NCI-H2029 (cell line): ENCODE measurements around the gene PCDHB8.
A peak's percentile ranks its signal among the peaks of the same experiment; 100 is the strongest.
"Not testable (repeated sequence)": the region's sequence is repeated elsewhere in the genome, so short reads cannot be mapped to it uniquely, and the experiment has no call there.

Experiments
- DNase-seq: peaks from one replicate; lab custom pipeline; 2025; lab: John Stamatoyannopoulos, UW

PCDHB8 gene

DNA sequence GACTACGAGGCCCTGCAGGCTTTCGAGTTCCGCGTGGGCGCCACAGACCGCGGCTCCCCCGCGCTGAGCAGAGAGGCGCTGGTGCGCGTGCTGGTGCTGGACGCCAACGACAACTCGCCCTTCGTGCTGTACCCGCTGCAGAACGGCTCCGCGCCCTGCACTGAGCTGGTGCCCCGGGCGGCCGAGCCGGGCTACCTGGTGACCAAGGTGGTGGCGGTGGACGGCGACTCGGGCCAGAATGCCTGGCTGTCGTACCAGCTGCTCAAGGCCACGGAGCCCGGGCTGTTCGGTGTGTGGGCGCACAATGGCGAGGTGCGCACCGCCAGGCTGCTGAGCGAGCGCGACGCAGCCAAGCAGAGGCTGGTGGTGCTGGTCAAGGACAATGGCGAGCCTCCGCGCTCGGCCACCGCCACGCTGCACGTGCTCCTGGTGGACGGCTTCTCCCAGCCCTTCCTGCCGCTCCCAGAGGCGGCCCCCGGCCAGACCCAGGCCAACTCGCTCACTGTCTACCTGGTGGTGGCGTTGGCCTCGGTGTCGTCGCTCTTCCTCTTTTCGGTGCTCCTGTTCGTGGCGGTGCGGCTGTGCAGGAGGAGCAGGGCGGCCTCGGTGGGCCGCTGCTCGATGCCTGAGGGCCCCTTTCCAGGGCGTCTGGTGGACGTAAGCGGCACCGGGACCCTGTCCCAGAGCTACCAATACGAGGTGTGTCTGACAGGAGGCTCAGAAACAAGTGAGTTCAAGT, 6.7 kb downstream of the PCDHB8 start:
- DNase-seq: not testable (repeated sequence)

GRCh38 chr5:141186897-141187512, 9.4 kb downstream of the PCDHB8 start, which contains the start of gene PCDHB9:
PCDHB9 (plus strand) TSS chr5:141187161; CDS start chr5:141187319, 158 bp downstream.
- peak; percentile 29 for DNase-seq

- not testable (repeated sequence) for DNase-seq
Measured at GRCh38 chr5:141188682-141189081, 11.1 kb downstream of the PCDHB8 start.

- DNase-seq: not testable (repeated sequence)
Measured at GRCh38 chr5:141189131-141189530, 11.5 kb downstream of the PCDHB8 start.

GRCh38 chr5:141192110-141192725, 14.6 kb downstream of the PCDHB8 start, which contains the start of gene PCDHB10:
PCDHB10 (plus strand) TSS chr5:141192353; CDS start chr5:141192553, 200 bp downstream.
- no peak for DNase-seq

GRCh38 chr5:141194332-141194731, 16.7 kb downstream of the PCDHB8 start:
- DNase-seq: not testable (repeated sequence)

DNA sequence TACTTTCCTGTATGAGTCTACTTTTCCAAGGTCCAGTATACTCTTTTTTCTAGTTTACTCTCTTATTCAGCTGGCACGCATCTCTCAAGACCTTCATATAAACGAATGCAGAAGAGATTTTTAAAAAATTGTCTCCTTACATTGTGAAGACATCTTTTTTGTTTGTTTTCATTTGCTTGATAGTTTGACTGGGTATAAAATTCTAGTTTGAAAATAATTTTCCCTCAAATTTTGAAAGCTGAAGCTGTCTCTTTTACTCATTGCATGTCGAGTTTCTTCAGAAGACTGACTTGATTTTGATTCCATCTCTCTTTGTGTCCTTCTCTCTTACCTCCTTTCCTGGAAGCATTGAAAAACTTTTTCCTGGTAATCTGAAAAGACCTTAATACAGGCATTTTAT, 18.8 kb downstream of the PCDHB8 start:
- DNase-seq: no peak

GRCh38 chr5:141199359-141200235, 22.0 kb downstream of the PCDHB8 start, which contains the start of gene PCDHB11:
PCDHB11 (plus strand) TSS chr5:141199627; CDS start chr5:141199775, 148 bp downstream.
- no peak for DNase-seq

- DNase-seq: not testable (repeated sequence)
Measured at GRCh38 chr5:141201126-141201525, 23.5 kb downstream of the PCDHB8 start.

DNA sequence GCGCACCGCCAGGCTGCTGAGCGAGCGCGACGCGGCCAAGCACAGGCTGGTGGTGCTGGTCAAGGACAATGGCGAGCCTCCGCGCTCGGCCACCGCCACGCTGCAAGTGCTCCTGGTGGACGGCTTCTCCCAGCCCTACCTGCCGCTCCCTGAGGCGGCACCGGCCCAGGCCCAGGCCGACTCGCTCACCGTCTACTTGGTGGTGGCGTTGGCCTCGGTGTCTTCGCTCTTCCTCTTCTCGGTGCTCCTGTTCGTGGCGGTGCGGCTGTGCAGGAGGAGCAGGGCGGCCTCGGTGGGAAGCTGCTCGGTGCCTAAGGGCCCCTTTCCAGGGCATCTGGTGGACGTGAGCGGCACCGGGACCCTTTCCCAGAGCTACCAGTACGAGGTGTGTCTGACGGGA, 24.1 kb downstream of the PCDHB8 start:
- DNase-seq: not testable (repeated sequence)

DNA sequence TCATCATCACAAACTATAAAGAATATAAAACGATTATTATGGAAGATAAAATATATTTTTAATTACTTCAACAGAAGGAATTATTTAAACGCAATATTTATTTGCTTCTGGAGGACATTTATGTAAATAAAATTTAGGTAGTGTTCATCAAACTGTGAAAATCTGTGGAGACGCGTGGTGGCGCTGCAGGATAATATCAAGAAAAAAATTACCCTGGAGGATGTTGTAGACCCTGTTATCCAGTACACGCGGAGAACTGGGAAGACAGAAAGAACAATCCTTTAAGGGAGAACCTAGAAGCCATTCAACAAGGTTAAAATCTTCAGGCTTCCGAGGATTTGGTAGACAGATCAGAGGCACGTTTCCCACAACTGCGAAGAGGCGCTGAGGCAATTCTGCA, 30.9 kb downstream of the PCDHB8 start, which contains the start of gene PCDHB12:
Gene PCDHB12, plus strand, starts transcription at position 242 of the 400 bp plus-strand sequence. CDS start 189 bp downstream, outside the sequence.
- no peak for DNase-seq

DNA sequence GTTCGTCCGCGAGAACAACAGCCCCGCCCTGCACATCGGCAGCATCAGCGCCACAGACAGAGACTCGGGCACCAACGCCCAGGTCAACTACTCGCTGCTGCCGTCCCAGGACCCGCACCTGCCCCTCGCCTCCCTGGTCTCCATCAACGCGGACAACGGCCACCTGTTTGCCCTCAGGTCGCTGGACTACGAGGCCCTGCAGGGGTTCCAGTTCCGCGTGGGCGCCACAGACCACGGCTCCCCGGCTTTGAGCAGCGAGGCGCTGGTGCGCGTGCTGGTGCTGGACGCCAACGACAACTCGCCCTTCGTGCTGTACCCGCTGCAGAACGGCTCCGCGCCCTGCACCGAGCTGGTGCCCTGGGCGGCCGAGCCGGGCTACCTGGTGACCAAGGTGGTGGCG, 32.7 kb downstream of the PCDHB8 start:
- DNase-seq: not testable (repeated sequence)

DNA sequence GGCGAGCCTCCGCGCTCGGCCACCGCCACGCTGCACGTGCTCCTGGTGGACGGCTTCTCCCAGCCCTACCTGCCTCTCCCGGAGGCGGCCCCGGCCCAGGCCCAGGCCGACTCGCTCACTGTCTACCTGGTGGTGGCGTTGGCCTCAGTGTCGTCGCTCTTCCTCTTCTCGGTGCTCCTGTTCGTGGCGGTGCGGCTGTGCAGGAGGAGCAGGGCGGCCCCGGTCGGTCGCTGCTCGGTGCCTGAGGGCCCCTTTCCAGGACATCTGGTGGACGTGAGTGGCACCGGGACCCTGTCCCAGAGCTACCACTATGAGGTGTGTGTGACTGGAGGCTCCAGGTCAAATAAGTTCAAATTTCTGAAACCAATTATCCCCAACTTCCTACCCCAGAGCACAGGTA, 33.3 kb downstream of the PCDHB8 start:
- DNase-seq: not testable (repeated sequence)

- not testable (repeated sequence) for DNase-seq
Measured at GRCh38 chr5:141213656-141214339, 36.2 kb downstream of the PCDHB8 start, which contains the start of gene PCDHB13. PCDHB13 (plus strand) TSS chr5:141213919; CDS start chr5:141214124, 205 bp downstream.

GRCh38 chr5:141214583-141214982, 37.0 kb downstream of the PCDHB8 start:
- DNase-seq: not testable (repeated sequence)

DNA sequence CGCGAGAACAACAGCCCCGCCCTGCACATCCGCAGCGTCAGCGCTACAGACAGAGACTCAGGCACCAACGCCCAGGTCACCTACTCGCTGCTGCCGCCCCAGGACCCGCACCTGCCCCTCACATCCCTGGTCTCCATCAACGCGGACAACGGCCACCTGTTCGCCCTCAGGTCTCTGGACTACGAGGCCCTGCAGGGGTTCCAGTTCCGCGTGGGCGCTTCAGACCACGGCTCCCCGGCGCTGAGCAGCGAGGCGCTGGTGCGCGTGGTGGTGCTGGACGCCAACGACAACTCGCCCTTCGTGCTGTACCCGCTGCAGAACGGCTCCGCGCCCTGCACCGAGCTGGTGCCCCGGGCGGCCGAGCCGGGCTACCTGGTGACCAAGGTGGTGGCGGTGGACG, 37.9 kb downstream of the PCDHB8 start:
- DNase-seq: not testable (repeated sequence)

GRCh38 chr5:141216035-141216434, 38.4 kb downstream of the PCDHB8 start:
- not testable (repeated sequence) for DNase-seq

DNA sequence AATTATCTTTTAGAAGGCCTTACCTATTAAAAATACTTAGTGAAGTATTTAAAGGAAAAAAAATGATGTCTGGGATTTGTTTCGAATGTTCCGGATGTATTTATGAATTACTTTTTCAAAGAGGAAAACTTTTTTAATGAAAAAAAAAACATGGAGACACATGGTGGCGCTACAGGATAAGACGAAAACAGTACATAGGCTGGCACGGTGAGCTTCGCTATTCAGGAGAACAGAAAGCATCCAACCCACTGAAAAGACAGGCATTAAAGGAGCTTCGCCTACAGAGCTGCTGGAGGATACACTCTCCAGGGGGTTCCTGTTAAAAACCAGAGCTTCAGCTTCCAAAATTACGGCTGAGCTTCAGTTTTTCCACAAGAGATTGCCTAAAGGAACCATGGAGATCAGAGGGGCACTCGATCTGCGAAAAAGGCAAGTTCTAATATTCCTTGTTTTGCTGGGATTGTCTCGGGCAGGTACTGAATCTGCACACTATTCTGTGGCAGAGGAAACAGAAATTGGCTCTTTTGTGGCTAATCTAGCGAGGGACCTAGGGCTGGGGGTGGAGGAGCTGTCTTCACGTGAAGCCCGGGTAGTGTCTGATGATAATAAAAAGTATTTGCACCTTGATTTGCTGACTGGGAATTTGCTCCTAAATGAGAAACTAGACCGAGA, 45.7 kb downstream of the PCDHB8 start, which contains the start of gene PCDHB14:
Gene PCDHB14, plus strand, starts transcription at position 232 of the 672 bp plus-strand sequence. Its CDS starts 163 bp downstream, at position 395.
- peak; percentile 34 for DNase-seq

DNA sequence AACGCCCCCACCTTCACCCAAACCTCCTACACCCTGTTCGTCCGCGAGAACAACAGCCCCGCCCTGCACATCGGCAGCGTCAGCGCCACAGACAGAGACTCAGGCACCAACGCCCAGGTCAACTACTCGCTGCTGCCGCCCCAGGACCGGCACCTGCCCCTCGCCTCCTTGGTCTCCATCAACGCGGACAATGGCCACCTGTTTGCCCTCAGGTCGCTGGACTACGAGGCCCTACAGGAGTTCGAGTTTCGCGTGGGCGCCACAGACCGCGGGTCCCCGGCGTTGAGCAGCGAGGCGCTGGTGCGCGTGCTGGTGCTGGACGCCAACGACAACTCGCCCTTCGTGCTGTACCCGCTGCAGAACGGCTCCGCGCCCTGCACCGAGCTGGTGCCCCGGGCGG, 47.3 kb downstream of the PCDHB8 start:
- DNase-seq: not testable (repeated sequence)

DNA sequence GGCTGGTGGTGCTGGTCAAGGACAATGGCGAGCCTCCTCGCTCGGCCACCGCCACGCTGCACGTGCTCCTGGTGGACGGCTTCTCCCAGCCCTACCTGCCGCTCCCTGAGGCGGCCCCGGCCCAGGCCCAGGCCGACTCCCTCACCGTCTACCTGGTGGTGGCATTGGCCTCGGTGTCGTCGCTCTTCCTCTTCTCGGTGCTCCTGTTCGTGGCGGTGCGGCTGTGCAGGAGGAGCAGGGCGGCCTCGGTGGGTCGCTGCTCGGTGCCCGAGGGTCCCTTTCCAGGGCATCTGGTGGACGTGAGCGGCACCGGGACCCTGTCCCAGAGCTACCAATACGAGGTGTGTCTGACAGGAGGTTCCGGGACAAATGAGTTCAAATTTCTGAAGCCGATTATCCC, 47.8 kb downstream of the PCDHB8 start:
- DNase-seq: not testable (repeated sequence)
